ENCODE results near the gene USP47. TPM values are rescaled to one million over a fixed set of nuclear protein-coding genes. Genes with fewer than 3 reads are reported as not detected.

The USP47 gene
- total RNA-seq, 2 experiments from 2014 or later: 42.2 to 44.1 TPM

GRCh38 chr11:11973866-11974265 is 132.1 kb downstream of the USP47 start:
- no peaks in the 10 kb centered on the region for H4K20me1 ChIP-seq (ENCODE audit: insufficient read depth, low read length)
- H3K9me3 ChIP-seq (ENCODE audit: low read length): no peaks in the 10 kb centered on the region
- H3K36me3 ChIP-seq (ENCODE audit: insufficient read depth, low read length): no peaks in the 10 kb centered on the region
- intact Hi-C loops (cut with micrococcal nuclease; ENCODE audit: unreplicated experiment): no loop called here
- ChIA-PET POLR2A (no interaction called here), CTCF (ENCODE audit: unreplicated experiment) (no interaction called here)
- H3K4me1 ChIP-seq (ENCODE audit: insufficient read depth, low read length, poor library complexity, severe bottlenecking): no peaks in the 10 kb centered on the region
- H3K79me2 ChIP-seq (ENCODE audit: insufficient read depth, low read depth, low read length): no peaks in the 10 kb centered on the region
- H2AFZ ChIP-seq (ENCODE audit: low read length): no peak overlapping the region
- H3K9me2 ChIP-seq (ENCODE audit: insufficient read depth, low read length): no peaks in the 10 kb centered on the region
- no peak overlapping the region for H3K4me2 ChIP-seq (ENCODE audit: low read length)
- H3K27ac ChIP-seq (ENCODE audit: low read depth, low read length, poor library complexity, severe bottlenecking): no peak overlapping the region
- TF ChIP-seq EZH2phosphoT487 (IDR thresholded peaks at IDR 0.05; ENCODE audit: borderline replicate concordance, low read depth, low read length) (no peak), CTCF (conservative IDR thresholded peaks at IDR 0.05; ENCODE audit: low read length) (no peak)
- BruUV-seq (replicated peaks): no TSS peak
- no peak for DNase-seq (ENCODE audit: low spot score)
- H3K4me3 ChIP-seq (ENCODE audit: low read depth, low read length, poor library complexity, severe bottlenecking): no peak overlapping the region

GRCh38 chr11:11975201-11976092 is 133.7 kb downstream of the USP47 start:
- no peaks in the 10 kb centered on the region for H3K79me2 ChIP-seq (ENCODE audit: insufficient read depth, low read depth, low read length)
- H3K4me3 ChIP-seq (ENCODE audit: low read depth, low read length, poor library complexity, severe bottlenecking): no peak overlapping the region
- H3K27ac ChIP-seq (ENCODE audit: low read depth, low read length, poor library complexity, severe bottlenecking): no peak overlapping the region
- H2AFZ ChIP-seq (ENCODE audit: low read length): no peak overlapping the region
- DNase-seq (ENCODE audit: low spot score): no peak
- ChIA-PET CTCF (ENCODE audit: unreplicated experiment) (no interaction called here), POLR2A (no interaction called here)
- no peaks in the 10 kb centered on the region for H3K9me2 ChIP-seq (ENCODE audit: insufficient read depth, low read length)
- no peaks in the 10 kb centered on the region for H4K20me1 ChIP-seq (ENCODE audit: insufficient read depth, low read length)
- intact Hi-C loops (cut with micrococcal nuclease; ENCODE audit: unreplicated experiment): no loop called here
- H3K4me2 ChIP-seq (ENCODE audit: low read length): no peak overlapping the region
- TF ChIP-seq CTCF (conservative IDR thresholded peaks at IDR 0.05; ENCODE audit: low read length) (no peak), EZH2phosphoT487 (IDR thresholded peaks at IDR 0.05; ENCODE audit: borderline replicate concordance, low read depth, low read length) (no peak)
- H3K36me3 ChIP-seq (ENCODE audit: insufficient read depth, low read length): no peaks in the 10 kb centered on the region
- no TSS peak for BruUV-seq (replicated peaks)
- H3K4me1 ChIP-seq (ENCODE audit: insufficient read depth, low read length, poor library complexity, severe bottlenecking): no peaks in the 10 kb centered on the region
- no peaks in the 10 kb centered on the region for H3K9me3 ChIP-seq (ENCODE audit: low read length)

- Histone ChIP-seq H3K4me1 (ENCODE audit: insufficient read depth, low read length, poor library complexity, severe bottlenecking) (no peaks in the 10 kb centered on the region), H4K20me1 (ENCODE audit: insufficient read depth, low read length) (no peaks in the 10 kb centered on the region), H3K4me2 (ENCODE audit: low read length) (no peak overlapping the region), H2AFZ (ENCODE audit: low read length) (no peak overlapping the region), H3K4me3 (ENCODE audit: low read depth, low read length, poor library complexity, severe bottlenecking) (no peak overlapping the region), H3K9me2 (ENCODE audit: insufficient read depth, low read length) (no peaks in the 10 kb centered on the region), H3K9me3 (ENCODE audit: low read length) (no peaks in the 10 kb centered on the region), H3K27ac (ENCODE audit: low read depth, low read length, poor library complexity, severe bottlenecking) (no peak overlapping the region), H3K79me2 (ENCODE audit: insufficient read depth, low read depth, low read length) (no peaks in the 10 kb centered on the region), H3K36me3 (ENCODE audit: insufficient read depth, low read length) (no peaks in the 10 kb centered on the region)
- no peak for DNase-seq (ENCODE audit: low spot score)
- ChIA-PET POLR2A (no interaction called here), CTCF (ENCODE audit: unreplicated experiment) (no interaction called here)
- no peak for TF ChIP-seq CTCF (conservative IDR thresholded peaks at IDR 0.05; ENCODE audit: low read length)
- TF ChIP-seq EZH2phosphoT487 (IDR thresholded peaks at IDR 0.05; ENCODE audit: borderline replicate concordance, low read depth, low read length): no peak
- intact Hi-C loops (cut with micrococcal nuclease; ENCODE audit: unreplicated experiment): no loop called here
- no TSS peak for BruUV-seq (replicated peaks)
Observed at GRCh38 chr11:11976481-11977127, 134.8 kb downstream of the USP47 start.
